K562 (cell line): ENCODE measurements around the gene LPCAT2. TPM values are rescaled to one million over a fixed set of nuclear protein-coding genes. Genes with fewer than 3 reads are reported as not detected.

Experiments used
- ATAC-seq: fragments of 200-7000 bp; cut with Tn5 transposase; 3 replicates; pipeline ENCODE4 v1.9.1; 2020; ENCODE audit warnings: moderate library complexity
- BruUV-seq: library from RNA; stranded (reverse); fragments of 400-500 nt; replicated peaks from 2 replicates; lab custom pipeline; 2021; lab: Mats Ljungman, UMichigan
- CTCF ChIA-PET: fragments of 300-600 bp; formaldehyde crosslinking; extraction: SDS; loops from one replicate; lab custom pipeline; 2021; ENCODE audit warnings: low intra/inter-chr PET ratio; lab: Yijun Ruan, JAX
- POLR2A ChIA-PET: fragments of 300-600, 350-650 bp; sonication (Branson Sonifier 250); formaldehyde crosslinking; extraction: SDS; loops from one replicate; lab custom pipeline; 2021; ENCODE audit warnings: antibody characterized with exemption, inconsistent platforms; lab: Yijun Ruan, JAX
- DNase-seq, 4 experiments: peaks; one replicate each; pipeline versions ENCODE4 v3.0.0 to v3.0.0-alpha.2; 2011 to 2018; ENCODE audit warnings: low spot score in 3 of 4, mixed read lengths in 3 of 4; ENCODE audit errors: extremely low read depth in 1 of 4
- FAIRE-seq: peaks from 2 replicates; lab custom pipeline; 2011; peaks lifted over from hg19 to GRCh38; lab: Jason Lieb, UNC
- H2AFZ ChIP-seq: 2 replicates; pipeline ENCODE4 v1.6.0; 2011; ENCODE audit warnings: low read depth, low read length, control low read depth, inconsistent platforms
- H3K27ac ChIP-seq: fragments of 200-600 bp; 3 replicates; pipeline ENCODE4 v1.8.0; 2011; ENCODE audit warnings: low read depth, mild to moderate bottlenecking, control low read depth, inconsistent platforms, low read length, moderate library complexity, mixed read lengths; ENCODE audit errors: extremely low read depth
- H3K27me3 ChIP-seq, 2 experiments: fragments of 300-600 bp in 1 of 2; 2 replicates in 1 of 2; 3 replicates in 1 of 2; pipeline versions ENCODE4 v1.6.0 to v1.8.0; 2011; ENCODE audit warnings: inconsistent platforms in 2 of 2, low read length in 2 of 2, mild to moderate bottlenecking in 1 of 2, mixed read lengths in 1 of 2, moderate library complexity in 1 of 2; ENCODE audit not compliant: control insufficient read depth in 2 of 2, insufficient read depth in 2 of 2
- H3K36me3 ChIP-seq: fragments of 300-600 bp; 3 replicates; pipeline ENCODE4 v1.8.0; 2011; ENCODE audit warnings: mild to moderate bottlenecking, low read length, inconsistent platforms; ENCODE audit not compliant: control insufficient read depth, insufficient read depth
- H3K4me1 ChIP-seq, 2 experiments: fragments of 200-600 bp in 1 of 2; replicated peaks in 1 of 2; 2 replicates in 1 of 2; 3 replicates in 1 of 2; pipeline versions ENCODE4 v1.5.1 to v1.8.0; 2011; ENCODE audit warnings: inconsistent platforms in 2 of 2, low read length in 2 of 2, mild to moderate bottlenecking in 1 of 2, mixed read lengths in 1 of 2, moderate library complexity in 1 of 2; ENCODE audit not compliant: control insufficient read depth in 2 of 2, insufficient read depth in 2 of 2
- H3K4me2 ChIP-seq: 2 replicates; pipeline ENCODE4 v1.6.1; 2011; ENCODE audit warnings: low read length, control low read depth, inconsistent platforms, mixed read lengths; ENCODE audit not compliant: insufficient read depth
- H3K4me3 ChIP-seq: fragments of 200-600 bp; sonication (generic), shearing (Covaris generic); 2 replicates; pipeline ENCODE4 v1.5.1; 2016; ENCODE audit warnings: control low read depth, inconsistent platforms
- H3K79me2 ChIP-seq: fragments of 200-600 bp; 3 replicates; pipeline ENCODE4 v1.8.0; 2011; ENCODE audit warnings: low read length, inconsistent platforms; ENCODE audit not compliant: control insufficient read depth, insufficient read depth
- H3K9ac ChIP-seq, 2 experiments: 2 replicates each; pipeline versions ENCODE4 v1.6.0 to v1.6.1; 2011; ENCODE audit warnings: low read depth in 2 of 2, low read length in 2 of 2, control low read depth in 1 of 2, inconsistent platforms in 1 of 2, mild to moderate bottlenecking in 1 of 2, mixed read lengths in 1 of 2; ENCODE audit not compliant: insufficient read depth in 1 of 2
- H3K9me1 ChIP-seq: one replicate; pipeline ENCODE4 v1.6.0; 2011; ENCODE audit warnings: inconsistent platforms, mild to moderate bottlenecking, low read length, moderate library complexity; ENCODE audit not compliant: control insufficient read depth, insufficient read depth
- H3K9me3 ChIP-seq: replicated peaks from 2 replicates; pipeline ENCODE4 v1.5.1; 2011; ENCODE audit warnings: low read depth, low read length, inconsistent platforms; ENCODE audit not compliant: control insufficient read depth, insufficient read depth
- H4K20me1 ChIP-seq: replicated peaks from 2 replicates; pipeline ENCODE4 v1.6.1; 2011; ENCODE audit warnings: low read length, inconsistent platforms, mixed read lengths; ENCODE audit not compliant: control insufficient read depth, insufficient read depth
- FOXA1 ChIP-seq: fragments of 450-650 bp; IDR thresholded peaks from 2 replicates; pipeline ENCODE4 v1.6.1; 2016; ENCODE audit warnings: mild to moderate bottlenecking, borderline replicate concordance
- SAFB ChIP-seq: fragments of 200-400 bp; formaldehyde crosslinking; IDR thresholded peaks from 2 replicates; pipeline ENCODE4 v1.6.1; 2017; ENCODE audit warnings: low read depth, low read length, borderline replicate concordance
- SUPT5H ChIP-seq: fragments of 450-650 bp; IDR thresholded peaks from 2 replicates; pipeline ENCODE4 v1.6.1; 2016
- ZNF77 ChIP-seq: fragments of 250-450 bp; sonication (Bioruptor Pico); IDR thresholded peaks from 2 replicates; pipeline ENCODE4 v1.5.0; 2020
- WGBS: fragments of 100-300 bp; shearing (Covaris generic); methylation state at CpG from one replicate; pipeline ENCODE4 v1.1.6; 2016; ENCODE audit warnings: low coverage, mixed read lengths; ENCODE audit not compliant: insufficient coverage; ENCODE audit errors: missing lambda C conversion rate; 5-methylcytosine and 5-hydroxymethylcytosine counted together
- in situ Hi-C: fragments of 300-500 bp; cut with MboI; formaldehyde crosslinking; loops from 4 replicates; pipeline ENCODE4 v1.15.0; 2018; ENCODE audit warnings: inconsistent platforms, mixed read lengths
- intact Hi-C: fragments of 100-400 bp; cut with micrococcal nuclease; formaldehyde crosslinking; loops from 2 replicates; pipeline ENCODE4 v1.14.2; 2022
- polyA plus RNA-seq, 8 experiments: library from polyadenylated mRNA; depleted of rRNA in 4 of 8; stranded (reverse) in 5 of 8; unstranded in 3 of 8; fragments of >200 nt; fragmentation: Nextera tagmentation in 2 of 8; fragmentation: Illumina TruSeq in 1 of 8; extraction: Ambion mirVana in 2 of 8; extraction: Trizol in 1 of 8; gene quantifications; 2 replicates each; pipeline versions ENCODE4 v1.2.1 to v1.2.3, GENCODE V29; 2011 to 2014; ENCODE audit warnings: inconsistent platforms in 1 of 8, missing spikeins in 1 of 8
- total RNA-seq, 7 experiments: library from RNA; depleted of rRNA in 6 of 7; stranded (reverse); fragments of >200 nt in 6 of 7; fragmentation: Illumina TruSeq in 2 of 7; extraction: Trizol in 2 of 7; gene quantifications; 2 replicates each; pipeline versions ENCODE4 v1.2.1 to v1.2.3, GENCODE V29; 2011 to 2021; ENCODE audit warnings: low replicate concordance in 1 of 7

The LPCAT2 gene
- total and polyA plus RNA-seq, 9 of the 15 experiments (the other 6 are each of a cell fraction or from before 2014, with no cell fraction given) = 2.9 to 15.0 (median 7.3) TPM

- Histone ChIP-seq H4K20me1 (no peaks in the 10 kb centered on the region), H3K4me2 (no peak overlapping the region), H2AFZ (no peak overlapping the region), H3K4me1 (peaks cover 8 to 22% of the 10 kb centered on the region in 2 experiments), H3K9ac (no peak overlapping the region), H3K27ac (no peak overlapping the region), H3K9me1 (no peaks in the 10 kb centered on the region), H3K36me3 (no peaks in the 10 kb centered on the region), H3K4me3 (no peak overlapping the region), H3K9me3 (no peaks in the 10 kb centered on the region), H3K79me2 (no peaks in the 10 kb centered on the region), H3K27me3 (peaks cover 0 to 11% of the 10 kb centered on the region in 2 experiments; a peak in 1 of 5 replicates)
- TF ChIP-seq ZNF77 (CRISPR knock-in tag) (no peak), SAFB (no peak), FOXA1 (no peak), SUPT5H (no peak)
- no TSS peak for BruUV-seq
- ChIA-PET POLR2A (interaction anchor here (0.8 kb wide), 1 partner anchor 9 kb away, joined by 3 read pairs; no protein-coding TSS in a partner anchor), CTCF (no interaction called here)
- no peak for ATAC-seq
- DNase-seq = no peak
- in situ Hi-C loops = no loop called here
- intact Hi-C loops = no loop called here
- no peak for FAIRE-seq
- WGBS = 35% methylated on average over 8 of the region's 8 CpGs
Observed at GRCh38 chr16:55503726-55504550, 4.9 kb upstream of the LPCAT2 start.
